PC-9 (cell line): Measurements from ENCODE around the gene PGS1.

Experiments used
- CTCF ChIP-seq: fragments of 200-600 bp; sonication (generic); conservative IDR thresholded peaks from 2 replicates; pipeline ENCODE4 v1.6.1; 2017; ENCODE audit warnings: mixed run types, antibody characterized with exemption, mild to moderate bottlenecking, moderate library complexity
- EZH2 ChIP-seq: fragments of 200-600 bp; sonication (generic); IDR thresholded peaks from 2 replicates; pipeline ENCODE4 v1.8.0; 2017; ENCODE audit warnings: antibody characterized with exemption, low read depth

- no peak for TF ChIP-seq CTCF
- no peak for TF ChIP-seq EZH2
Measured at GRCh38 chr17:78343187-78343542, 35.3 kb upstream of the PGS1 start.
